Kidney tubule cell (primary cell): ENCODE measurements around the gene MGAT1.

Experiments used
- DNase-seq: peaks from one replicate; pipeline ENCODE4 v3.0.0-alpha.2; 2018; ENCODE audit warnings: low spot score

The MGAT1 gene

GRCh38 chr5:180823940-180824629 lies 21.5 kb upstream of the MGAT1 start:
- no peak for DNase-seq

GRCh38 chr5:180823346-180823745 lies 20.7 kb upstream of the MGAT1 start:
- DNase-seq = no peak

- DNase-seq = no peak
Observed at GRCh38 chr5:180821538-180821937, 18.9 kb upstream of the MGAT1 start.

- DNase-seq = no peak
Observed at GRCh38 chr5:180820788-180821321, 18.2 kb upstream of the MGAT1 start.

DNA sequence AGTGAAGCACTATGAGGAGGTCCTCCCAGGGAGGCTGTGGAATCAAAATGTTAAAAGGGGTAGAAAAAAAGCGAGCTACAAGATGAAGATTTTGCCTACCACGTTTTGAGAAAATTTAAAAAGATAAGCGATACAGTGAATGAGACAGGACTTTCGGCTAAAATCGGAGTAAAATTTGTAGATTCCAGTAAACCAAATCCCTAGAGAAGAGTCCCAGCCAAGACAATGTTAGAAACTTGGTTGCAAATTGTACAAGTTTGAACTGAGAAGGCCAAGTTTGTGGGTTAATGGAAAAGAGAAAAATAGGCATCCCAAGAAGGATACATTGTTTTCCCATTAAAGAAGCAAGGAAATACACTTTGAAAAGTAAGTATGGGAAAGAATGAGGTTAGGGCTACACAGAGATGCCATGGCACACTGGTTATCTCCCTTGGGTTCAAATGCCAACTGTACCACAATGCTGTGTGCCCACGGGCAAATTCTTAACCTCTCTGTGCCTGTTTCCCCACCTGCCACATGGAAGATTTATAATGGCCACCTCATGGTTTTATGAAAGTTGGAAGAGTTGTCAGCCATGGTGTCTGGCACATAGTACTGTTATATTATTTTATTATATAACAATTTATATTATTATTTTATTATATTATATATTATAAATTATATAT lies 16.2 kb upstream of the MGAT1 start:
- no peak for DNase-seq

- DNase-seq = peak; percentile 89
Observed at GRCh38 chr5:180817893-180818674, 15.5 kb upstream of the MGAT1 start.

DNA sequence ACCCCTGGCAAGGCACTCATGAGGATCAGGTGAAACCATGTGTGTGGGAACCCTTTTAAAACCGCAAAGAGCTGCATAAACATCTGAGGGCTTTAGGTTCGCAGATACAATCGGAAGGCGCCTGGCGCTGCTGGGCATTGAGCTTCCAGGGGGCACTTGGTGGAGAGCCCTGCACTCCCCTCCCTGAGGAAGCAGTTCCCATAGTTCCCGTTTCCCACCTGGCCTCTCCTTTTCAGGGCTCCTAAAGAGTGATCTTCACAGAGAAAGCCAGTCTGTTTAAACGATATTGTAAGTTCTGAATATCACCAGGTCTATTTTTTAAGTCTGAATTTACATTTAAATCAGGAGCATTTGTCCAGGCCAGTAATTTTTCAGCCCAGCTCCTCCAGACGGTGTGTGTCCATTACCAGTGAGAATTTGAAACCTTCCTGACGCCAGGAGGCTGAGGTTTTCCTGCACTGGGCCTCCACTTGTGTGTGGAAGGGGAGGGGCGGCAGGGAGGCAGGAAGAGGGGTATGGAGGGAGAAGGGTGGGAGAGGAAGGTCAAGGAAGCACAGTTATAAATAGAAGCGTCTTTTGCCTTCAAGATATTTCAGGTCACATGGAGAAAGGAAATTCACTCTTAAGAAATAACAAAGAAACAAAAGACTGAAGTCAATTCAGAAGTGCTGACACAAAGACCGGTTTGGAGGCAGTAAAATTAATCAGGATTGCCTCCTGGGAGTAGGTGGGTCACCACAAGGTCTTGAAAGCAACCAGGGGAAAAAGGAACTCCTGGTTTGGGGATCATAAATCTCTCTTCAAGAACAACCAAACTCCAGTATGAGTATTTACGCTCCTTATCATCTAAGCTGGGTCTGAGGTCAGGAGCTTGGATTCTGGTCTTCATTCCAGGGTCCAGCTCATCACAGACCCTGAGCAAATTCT lies 14.3 kb upstream of the MGAT1 start:
- DNase-seq = no peak

DNA sequence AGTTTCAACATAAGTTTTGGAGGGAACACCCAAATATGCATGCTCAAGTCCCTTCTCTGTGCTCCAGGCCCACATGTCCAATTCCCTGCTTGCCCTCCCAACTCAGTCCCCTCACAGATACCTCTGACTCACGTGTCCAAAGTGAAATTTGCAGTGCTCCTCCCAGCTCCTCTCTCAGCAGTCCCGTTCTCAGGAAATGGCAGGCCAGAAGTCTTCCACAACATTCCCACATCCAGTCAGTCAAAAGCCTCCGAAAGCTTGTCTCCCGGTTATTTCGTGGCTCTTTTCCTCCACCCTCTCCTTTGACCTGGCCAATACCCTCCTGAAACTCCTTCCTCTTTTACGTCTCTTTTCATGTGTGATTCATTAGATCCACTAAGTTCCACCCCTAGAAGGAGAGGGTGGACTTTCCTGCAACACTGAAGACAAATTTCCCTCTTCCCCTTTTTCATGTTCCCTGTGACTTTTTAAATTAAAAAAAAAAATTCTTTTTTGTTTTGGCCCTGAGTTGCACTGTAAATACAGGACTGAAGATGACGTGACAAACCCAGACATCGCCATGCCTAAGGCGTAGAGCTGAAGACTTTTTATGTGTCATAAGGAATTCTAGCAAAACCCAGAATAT lies 12.8 kb upstream of the MGAT1 start:
- no peak for DNase-seq

- no peak for DNase-seq
Observed at GRCh38 chr5:180813420-180813819, 10.8 kb upstream of the MGAT1 start.

DNA sequence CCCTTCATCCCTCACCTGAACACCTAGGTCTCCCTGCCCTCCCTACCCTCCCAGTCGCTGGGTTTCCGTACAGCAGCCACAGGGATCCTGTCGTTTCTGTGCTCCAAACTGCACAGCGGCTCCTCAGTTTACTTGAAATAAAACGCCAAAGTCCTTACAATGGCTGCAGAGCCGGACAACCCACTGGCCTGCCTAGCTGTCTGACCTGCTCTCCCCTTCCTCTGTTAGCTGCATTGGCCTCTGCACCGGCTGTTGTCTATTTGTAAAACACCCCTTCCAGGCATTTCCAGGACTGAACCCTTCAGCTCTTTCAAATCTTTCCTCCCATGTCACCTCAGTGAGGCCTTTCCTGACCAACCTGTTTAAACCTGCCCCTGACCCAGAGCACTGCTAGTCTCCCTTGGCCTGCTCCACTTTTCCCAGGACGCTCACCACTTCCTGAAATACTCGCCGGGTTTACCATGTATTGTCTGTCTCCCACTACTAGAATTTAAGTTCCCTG lies 9.1 kb upstream of the MGAT1 start:
- DNase-seq = no peak

- DNase-seq = no peak
Observed at GRCh38 chr5:180810959-180811622, 8.5 kb upstream of the MGAT1 start.

GRCh38 chr5:180810210-180810958 lies 7.8 kb upstream of the MGAT1 start:
- peak; percentile 94 for DNase-seq

DNA sequence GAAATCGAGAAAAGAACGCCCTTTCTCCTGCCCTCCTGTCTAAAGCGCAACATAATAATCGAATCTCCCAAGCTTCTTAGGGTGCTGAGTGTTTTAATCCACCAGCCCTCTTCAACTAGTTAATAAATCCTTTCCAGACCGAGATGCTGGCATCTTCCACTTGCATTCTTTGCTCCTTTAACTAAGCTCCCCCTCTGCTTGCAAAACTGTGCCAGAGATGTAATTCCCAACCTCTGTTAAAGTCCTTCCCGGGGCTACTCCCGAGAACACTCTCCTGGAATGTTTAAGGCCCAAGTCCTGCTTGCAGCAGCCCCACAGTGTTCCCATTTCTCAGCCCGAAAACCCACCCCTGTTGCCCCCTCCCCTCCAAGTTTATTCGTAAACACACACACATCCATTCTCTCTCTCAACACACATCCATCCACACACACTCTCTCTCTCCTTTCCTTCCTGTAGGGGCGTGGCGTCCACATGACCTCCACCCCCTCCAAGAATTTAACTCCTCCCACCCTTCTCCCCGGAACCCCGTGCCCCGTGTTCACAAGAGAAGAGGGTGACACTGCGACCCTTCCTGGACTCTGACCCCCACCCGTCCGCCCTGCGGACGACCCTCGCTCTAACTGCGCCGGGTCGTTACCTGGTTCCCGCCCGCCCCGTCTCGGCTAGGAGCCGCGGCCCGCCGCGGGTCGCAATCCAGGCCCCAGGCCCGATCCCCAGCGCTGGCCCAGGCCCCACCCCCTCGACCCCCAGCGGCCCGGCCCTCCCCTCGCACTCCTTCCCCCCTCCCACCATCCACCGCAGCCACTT lies 7.0 kb upstream of the MGAT1 start:
- peak; percentile 91 for DNase-seq

- no peak for DNase-seq
Observed at GRCh38 chr5:180808461-180809000, 5.9 kb upstream of the MGAT1 start.

DNA sequence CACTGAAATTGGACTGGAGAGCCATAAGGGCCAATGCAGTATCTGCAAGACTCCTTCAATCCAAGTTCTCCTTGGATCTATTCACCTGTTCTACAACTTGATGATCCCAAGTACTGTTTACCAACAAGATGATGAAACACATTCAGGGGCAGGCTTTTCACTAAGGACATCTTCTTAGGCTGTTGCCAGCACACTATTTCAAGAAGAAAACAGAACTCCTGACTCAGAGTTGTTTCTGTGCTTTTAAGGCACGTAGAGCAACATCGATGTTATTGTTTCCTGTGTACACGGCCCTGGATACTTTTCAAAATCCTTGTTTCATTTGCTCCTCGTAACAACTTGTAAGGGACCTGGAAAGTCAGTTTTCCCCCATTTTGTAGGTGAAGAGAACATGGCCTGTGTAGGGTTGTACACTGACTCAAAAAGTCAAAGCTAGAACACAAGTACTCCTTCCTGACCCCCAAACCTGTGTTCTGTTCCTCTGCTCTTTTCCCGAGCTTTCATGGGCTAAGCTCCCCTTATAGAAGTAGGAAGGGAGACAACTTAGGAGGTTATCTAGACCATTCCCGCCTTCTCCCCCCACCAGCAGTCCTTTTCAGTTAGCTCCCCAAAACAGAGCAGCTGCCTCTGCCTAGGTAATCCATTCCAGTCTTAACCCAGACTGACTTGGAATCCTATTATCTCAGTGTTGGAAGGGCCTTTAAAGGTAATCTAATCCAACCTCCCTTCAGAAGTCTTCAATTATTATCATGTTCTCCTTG lies 5.2 kb upstream of the MGAT1 start:
- DNase-seq = no peak

- no peak for DNase-seq
Observed at GRCh38 chr5:180807046-180807445, 4.4 kb upstream of the MGAT1 start.

DNA sequence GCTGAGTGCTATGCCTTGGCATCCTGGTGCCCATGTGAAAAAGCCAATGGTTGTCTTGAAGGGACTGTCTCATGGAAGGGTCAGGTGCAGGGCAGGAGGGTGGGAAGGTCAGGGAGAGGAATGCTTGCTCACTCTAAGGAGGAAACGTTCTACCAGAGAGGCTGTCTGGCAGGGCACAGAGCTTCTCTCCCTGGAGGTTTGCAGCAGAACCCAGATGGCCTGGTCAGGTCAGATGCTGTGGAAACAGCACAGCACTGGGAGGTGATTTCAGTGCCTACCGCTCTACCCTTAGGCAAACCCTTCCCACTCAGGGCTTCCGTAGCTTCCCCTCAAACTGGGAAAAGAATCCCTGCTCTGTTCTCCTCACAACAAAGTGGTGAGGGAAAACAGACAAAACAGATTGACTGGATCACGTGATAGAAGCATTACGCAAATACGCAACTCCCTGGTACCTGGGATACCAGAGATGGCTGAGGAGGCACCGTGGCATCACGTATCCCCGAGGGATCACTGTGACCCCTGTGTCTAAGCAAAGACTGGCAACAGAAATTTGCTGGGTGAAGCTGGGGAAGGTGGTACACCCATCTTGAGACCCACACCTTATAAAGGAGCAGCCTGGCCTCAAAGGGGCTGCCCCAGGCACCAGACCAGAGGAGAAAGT lies 3.9 kb upstream of the MGAT1 start:
- peak; percentile 66 for DNase-seq
